GM06990 (cell line): ENCODE measurements around the gene FBXL20.

Source experiments
- DNase-seq: peaks from one replicate; pipeline ENCODE4 v3.0.0-alpha.2; 2011; ENCODE audit not compliant: insufficient read length; ENCODE audit errors: extremely low read depth
- H3K27me3 ChIP-seq: replicated peaks from 2 replicates; pipeline ENCODE4 v1.6.0; 2011; ENCODE audit warnings: low read length; ENCODE audit not compliant: control insufficient read depth, insufficient read depth
- H3K36me3 ChIP-seq: 2 replicates; pipeline ENCODE4 v1.5.1; 2011; ENCODE audit warnings: low read length; ENCODE audit not compliant: control insufficient read depth, insufficient read depth
- H3K4me3 ChIP-seq: replicated peaks from 2 replicates; pipeline ENCODE4 v1.5.1; 2011; ENCODE audit warnings: low read depth, mild to moderate bottlenecking, control low read depth, low read length
- CTCF ChIP-seq: IDR thresholded peaks from 2 replicates; pipeline ENCODE4 v1.5.1; 2011; ENCODE audit warnings: low read length, control low read depth, mild to moderate bottlenecking, inconsistent platforms; ENCODE audit not compliant: insufficient read depth, poor library complexity, severe bottlenecking

FBXL20 gene

GRCh38 chr17:39227364-39227919 lies 174.0 kb downstream of the FBXL20 start:
- Histone ChIP-seq H3K36me3 (no peaks in the 10 kb centered on the region), H3K27me3 (peaks cover 7% of the 10 kb centered on the region), H3K4me3 (no peak overlapping the region)
- no peak for TF ChIP-seq CTCF
- DNase-seq = no peak

- Histone ChIP-seq H3K27me3 (peaks cover 7% of the 10 kb centered on the region), H3K4me3 (no peak overlapping the region), H3K36me3 (no peaks in the 10 kb centered on the region)
- TF ChIP-seq CTCF = no peak
- no peak for DNase-seq
These were observed 175.3 kb downstream of the FBXL20 start for GRCh38 chr17:39225959-39226683.

- no peaks in the 10 kb centered on the region for H3K36me3 ChIP-seq
- TF ChIP-seq CTCF = no peak
- H3K4me3 ChIP-seq = no peak within 1 kb of the TSS
These were observed 176.0 kb downstream of the FBXL20 start, which contains the start of gene STAC2 for GRCh38 chr17:39225308-39225958. TSS of gene STAC2 (minus strand) at chr17:39225945. CDS start at chr17:39225502, 443 bp downstream.

GRCh38 chr17:39224778-39225307 lies 176.6 kb downstream of the FBXL20 start:
- no peak for TF ChIP-seq CTCF
- Histone ChIP-seq H3K36me3 (no peaks in the 10 kb centered on the region), H3K4me3 (no peak overlapping the region), H3K27me3 (peaks cover 7% of the 10 kb centered on the region)
- no peak for DNase-seq

More at GRCh38 chr17:39225308-39225958, 176.0 kb downstream of the FBXL20 start, which contains the start of gene STAC2:
- DNase-seq = no peak
- peaks cover 7% of the 10 kb centered on the region for H3K27me3 ChIP-seq

GRCh38 chr17:39223907-39224777 lies 177.3 kb downstream of the FBXL20 start:
- no peak for TF ChIP-seq CTCF
- Histone ChIP-seq H3K27me3 (peaks cover 7% of the 10 kb centered on the region), H3K4me3 (no peak overlapping the region), H3K36me3 (no peaks in the 10 kb centered on the region)
- no peak for DNase-seq
